Stimulated activated naive CD8-positive, alpha-beta T cell treated with anti-CD3 and anti-CD28 coated beads, Interleukin-15, Interleukin-2, amounts not matched to agents 100 ng/mL and 50 ng/mL, for 24 hours (primary cell): ENCODE results near the gene RFT1.

ENCODE experiments used
- H3K27ac Mint-ChIP-seq: one replicate; pipeline ENCODE4 v1.8.0; 2021; ENCODE audit warnings: mild to moderate bottlenecking, mixed read lengths
- H3K27me3 Mint-ChIP-seq: one replicate; pipeline ENCODE4 v1.8.0; 2021; ENCODE audit warnings: mixed read lengths
- H3K36me3 Mint-ChIP-seq: one replicate; pipeline ENCODE4 v1.8.0; 2021; ENCODE audit warnings: low read depth, mixed read lengths
- H3K4me1 Mint-ChIP-seq: one replicate; pipeline ENCODE4 v1.8.0; 2021; ENCODE audit warnings: low read depth, mixed read lengths
- H3K4me3 Mint-ChIP-seq: one replicate; pipeline ENCODE4 v1.8.0; 2021; ENCODE audit warnings: mild to moderate bottlenecking, mixed read lengths
- H3K9me3 Mint-ChIP-seq: one replicate; pipeline ENCODE4 v1.8.0; 2021; ENCODE audit warnings: mixed read lengths

RFT1 gene

GRCh38 chr3:53146319-53146891, 16.2 kb upstream of the RFT1 start:
- Mint-ChIP-seq H3K4me1 (no peaks in the 10 kb centered on the region), H3K36me3 (no peaks in the 10 kb centered on the region), H3K27me3 (no peaks in the 10 kb centered on the region), H3K27ac (no peak overlapping the region), H3K9me3 (no peaks in the 10 kb centered on the region), H3K4me3 (no peak overlapping the region)

GRCh38 chr3:53145713-53146080, 15.5 kb upstream of the RFT1 start:
- Mint-ChIP-seq H3K27ac (no peak overlapping the region), H3K27me3 (no peaks in the 10 kb centered on the region), H3K4me1 (no peaks in the 10 kb centered on the region), H3K36me3 (no peaks in the 10 kb centered on the region), H3K4me3 (no peak overlapping the region), H3K9me3 (no peaks in the 10 kb centered on the region)

GRCh38 chr3:53144862-53145712, 14.9 kb upstream of the RFT1 start:
- Mint-ChIP-seq H3K36me3 (no peaks in the 10 kb centered on the region), H3K9me3 (no peaks in the 10 kb centered on the region), H3K27ac (no peak overlapping the region), H3K4me1 (no peaks in the 10 kb centered on the region), H3K4me3 (no peak overlapping the region), H3K27me3 (no peaks in the 10 kb centered on the region)

GRCh38 chr3:53144446-53144845, 14.2 kb upstream of the RFT1 start:
- Mint-ChIP-seq H3K27ac (no peak overlapping the region), H3K4me3 (no peak overlapping the region), H3K4me1 (no peaks in the 10 kb centered on the region), H3K36me3 (no peaks in the 10 kb centered on the region), H3K9me3 (no peaks in the 10 kb centered on the region), H3K27me3 (no peaks in the 10 kb centered on the region)

GRCh38 chr3:53142986-53143385, 12.8 kb upstream of the RFT1 start:
- no peaks in the 10 kb centered on the region for H3K4me1 Mint-ChIP-seq
- no peak overlapping the region for H3K4me3 Mint-ChIP-seq
- H3K27me3 Mint-ChIP-seq = no peaks in the 10 kb centered on the region
- no peak overlapping the region for H3K27ac Mint-ChIP-seq
- no peaks in the 10 kb centered on the region for H3K9me3 Mint-ChIP-seq
- no peaks in the 10 kb centered on the region for H3K36me3 Mint-ChIP-seq

- Mint-ChIP-seq H3K27me3 (no peaks in the 10 kb centered on the region), H3K36me3 (no peaks in the 10 kb centered on the region), H3K4me3 (no peak overlapping the region), H3K4me1 (no peaks in the 10 kb centered on the region), H3K9me3 (no peaks in the 10 kb centered on the region), H3K27ac (no peak overlapping the region)
These were observed 10.9 kb upstream of the RFT1 start for GRCh38 chr3:53140847-53141845.

- no peaks in the 10 kb centered on the region for H3K27me3 Mint-ChIP-seq
- H3K9me3 Mint-ChIP-seq = no peaks in the 10 kb centered on the region
- H3K4me3 Mint-ChIP-seq = no peak overlapping the region
- H3K4me1 Mint-ChIP-seq = no peaks in the 10 kb centered on the region
- no peak overlapping the region for H3K27ac Mint-ChIP-seq
- H3K36me3 Mint-ChIP-seq = no peaks in the 10 kb centered on the region
These were observed 9.9 kb upstream of the RFT1 start for GRCh38 chr3:53139906-53140846.

GRCh38 chr3:53137835-53138446, 7.7 kb upstream of the RFT1 start:
- no peaks in the 10 kb centered on the region for H3K27me3 Mint-ChIP-seq
- H3K36me3 Mint-ChIP-seq = no peaks in the 10 kb centered on the region
- no peaks in the 10 kb centered on the region for H3K4me1 Mint-ChIP-seq
- no peak overlapping the region for H3K27ac Mint-ChIP-seq
- H3K4me3 Mint-ChIP-seq = no peak overlapping the region
- H3K9me3 Mint-ChIP-seq = no peaks in the 10 kb centered on the region

- Mint-ChIP-seq H3K4me3 (no peak overlapping the region), H3K27ac (no peak overlapping the region), H3K4me1 (no peaks in the 10 kb centered on the region), H3K27me3 (no peaks in the 10 kb centered on the region), H3K36me3 (no peaks in the 10 kb centered on the region), H3K9me3 (no peaks in the 10 kb centered on the region)
These were observed 7.0 kb upstream of the RFT1 start for GRCh38 chr3:53137221-53137620.

- H3K27me3 Mint-ChIP-seq = no peaks in the 10 kb centered on the region
- H3K4me1 Mint-ChIP-seq = peaks cover 13% of the 10 kb centered on the region
- H3K9me3 Mint-ChIP-seq = no peaks in the 10 kb centered on the region
- H3K36me3 Mint-ChIP-seq = peaks cover 2% of the 10 kb centered on the region
- H3K4me3 Mint-ChIP-seq = no peak overlapping the region
- no peak overlapping the region for H3K27ac Mint-ChIP-seq
These were observed 4.5 kb upstream of the RFT1 start for GRCh38 chr3:53134631-53135232.

GRCh38 chr3:53132347-53132746, 2.1 kb upstream of the RFT1 start:
- Mint-ChIP-seq H3K36me3 (peaks cover 11% of the 10 kb centered on the region), H3K4me1 (peaks cover 29% of the 10 kb centered on the region), H3K9me3 (no peaks in the 10 kb centered on the region), H3K27me3 (no peaks in the 10 kb centered on the region), H3K4me3 (no peak overlapping the region), H3K27ac (no peak overlapping the region)

- no peaks in the 10 kb centered on the region for H3K27me3 Mint-ChIP-seq
- peaks cover 21% of the 10 kb centered on the region for H3K36me3 Mint-ChIP-seq
- no peaks in the 10 kb centered on the region for H3K9me3 Mint-ChIP-seq
- H3K27ac Mint-ChIP-seq = peak overlapping the region; percentile 93
- peaks cover 29% of the 10 kb centered on the region for H3K4me1 Mint-ChIP-seq
- peak overlapping the region; percentile 91 for H3K4me3 Mint-ChIP-seq
These were observed 861 bp upstream of the RFT1 start for GRCh38 chr3:53131096-53131495.

- peaks cover 33% of the 10 kb centered on the region for H3K36me3 Mint-ChIP-seq
- peak overlapping the region; percentile 93 for H3K27ac Mint-ChIP-seq
- peak overlapping the region; percentile 91 for H3K4me3 Mint-ChIP-seq
- H3K4me1 Mint-ChIP-seq = peaks cover 29% of the 10 kb centered on the region
- H3K27me3 Mint-ChIP-seq = no peaks in the 10 kb centered on the region
- no peaks in the 10 kb centered on the region for H3K9me3 Mint-ChIP-seq
These were observed 891 bp downstream of the RFT1 start for GRCh38 chr3:53129344-53129743.
